CD8-positive, alpha-beta memory T cell (primary cell): ENCODE measurements around the gene KCNIP4. TPM values are rescaled to one million over a fixed set of nuclear protein-coding genes. Genes with fewer than 3 reads are reported as not detected.

Experiments
- CTCF ChIA-PET: fragments of 350-600 bp; sonication (Branson Sonifier 250); formaldehyde crosslinking; loops from one replicate; lab custom pipeline; 2021; ENCODE audit warnings: antibody characterized with exemption; lab: Charles Lee
- POLR2A ChIA-PET: fragments of 350-600 bp; sonication (Branson Sonifier 250); formaldehyde crosslinking; loops from one replicate; lab custom pipeline; 2021; ENCODE audit warnings: antibody characterized with exemption; lab: Charles Lee
- DNase-seq, 5 donors: peaks; one replicate each; pipeline versions ENCODE4 v3.0.0 to v3.0.0-alpha.2; 2020 to 2022; ENCODE audit warnings: mixed read lengths in 1 of 5
- H3K27ac ChIP-seq: one replicate; pipeline ENCODE4 v1.7.0; 2013; ENCODE audit warnings: low read depth, mild to moderate bottlenecking, low read length, moderate library complexity
- H3K27me3 ChIP-seq: 2 replicates; pipeline ENCODE4 v1.7.0; 2013; ENCODE audit warnings: low read length, mild to moderate bottlenecking; ENCODE audit not compliant: insufficient read depth, poor library complexity, severe bottlenecking
- H3K36me3 ChIP-seq: 2 replicates; pipeline ENCODE4 v1.7.0; 2013; ENCODE audit warnings: mild to moderate bottlenecking, low read length, moderate library complexity; ENCODE audit not compliant: insufficient read depth
- H3K4me1 ChIP-seq: 2 replicates; pipeline ENCODE4 v1.7.0; 2013; ENCODE audit warnings: mild to moderate bottlenecking, low read length, moderate library complexity; ENCODE audit not compliant: insufficient read depth
- H3K4me3 ChIP-seq: 2 replicates; pipeline ENCODE4 v1.7.0; 2013; ENCODE audit warnings: mild to moderate bottlenecking, low read length
- H3K9me3 ChIP-seq: 2 replicates; pipeline ENCODE4 v1.7.0; 2013; ENCODE audit warnings: mild to moderate bottlenecking, low read length
- H3K27ac Mint-ChIP-seq, 8 donors: one replicate each; pipeline ENCODE4 v1.8.0; 2020 to 2021; ENCODE audit warnings: mixed read lengths in 8 of 8, mild to moderate bottlenecking in 6 of 8, inconsistent platforms in 3 of 8, moderate library complexity in 3 of 8
- H3K27me3 Mint-ChIP-seq, 2 donors: one replicate each; pipeline ENCODE4 v1.8.0; 2020 to 2021; ENCODE audit warnings: mixed read lengths in 2 of 2, mild to moderate bottlenecking in 1 of 2, moderate library complexity in 1 of 2
- H3K36me3 Mint-ChIP-seq, 3 donors: one replicate each; pipeline ENCODE4 v1.8.0; 2020 to 2021; ENCODE audit warnings: mixed read lengths in 3 of 3, inconsistent platforms in 1 of 3, mild to moderate bottlenecking in 1 of 3
- H3K4me1 Mint-ChIP-seq, 3 donors: one replicate each; pipeline ENCODE4 v1.8.0; 2020 to 2021; ENCODE audit warnings: mixed read lengths in 3 of 3, inconsistent platforms in 1 of 3, mild to moderate bottlenecking in 1 of 3
- H3K4me3 Mint-ChIP-seq, 7 donors: one replicate each; pipeline ENCODE4 v1.8.0; 2020 to 2021; ENCODE audit warnings: mixed read lengths in 7 of 7, mild to moderate bottlenecking in 6 of 7, moderate library complexity in 4 of 7, inconsistent platforms in 2 of 7
- H3K9me3 Mint-ChIP-seq, 5 donors: one replicate each; pipeline ENCODE4 v1.8.0; 2020 to 2022; ENCODE audit warnings: mixed read lengths in 5 of 5, mild to moderate bottlenecking in 3 of 5, moderate library complexity in 2 of 5, inconsistent platforms in 1 of 5
- polyA plus RNA-seq: library from polyadenylated mRNA; unstranded; fragments of 300-500 nt; fragmentation: Illumina TruSeq; gene quantifications from one replicate; pipeline ENCODE4 v1.2.3, GENCODE V29; 2021
- total RNA-seq, 2 experiments: library from RNA; stranded (reverse); gene quantifications; one replicate each; pipeline ENCODE4 v1.2.3, GENCODE V29; 2021

The KCNIP4 gene
- total and polyA plus RNA-seq, 3 experiments from 2014 or later: 0.12 TPM; not detected in 2

DNA sequence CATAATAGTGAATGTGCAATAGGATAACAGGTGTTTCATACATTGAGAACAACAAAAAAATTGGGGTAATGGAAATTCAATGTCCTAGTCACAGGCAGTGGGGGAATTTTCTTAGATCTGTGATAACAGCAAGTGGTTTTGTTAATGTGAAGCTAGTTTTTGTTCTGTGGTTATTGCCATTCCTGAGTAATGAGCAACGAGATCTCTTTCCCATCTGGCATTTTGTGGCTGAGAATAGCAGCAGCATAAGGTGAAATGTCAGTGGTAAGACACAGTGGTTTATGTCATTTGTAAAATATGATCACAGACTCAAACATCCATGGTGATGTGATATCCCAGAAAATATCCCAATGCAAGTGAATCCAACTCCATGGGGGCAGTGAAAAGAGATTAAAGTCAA is 497.5 kb downstream of the KCNIP4 start:
- Mint-ChIP-seq H3K27me3 (no peaks in the 10 kb centered on the region), H3K36me3 (no peaks in the 10 kb centered on the region), H3K4me1 (no peaks in the 10 kb centered on the region), H3K9me3 (peaks cover 1 to 5% (median 2%) of the 10 kb centered on the region in 5 donors), H3K27ac (peak overlapping the region in 1 of 8 donors; percentile 21), H3K4me3 (no peak overlapping the region)
- POLR2A ChIA-PET: no interaction called here
- H3K9me3 ChIP-seq: no peaks in the 10 kb centered on the region
- no peaks in the 10 kb centered on the region for H3K27me3 ChIP-seq
- no peaks in the 10 kb centered on the region for H3K4me1 ChIP-seq
- H3K36me3 ChIP-seq: no peaks in the 10 kb centered on the region
- H3K4me3 ChIP-seq: no peak overlapping the region
- CTCF ChIA-PET: no interaction called here
- no peak for DNase-seq
- H3K27ac ChIP-seq: no peak overlapping the region

DNA sequence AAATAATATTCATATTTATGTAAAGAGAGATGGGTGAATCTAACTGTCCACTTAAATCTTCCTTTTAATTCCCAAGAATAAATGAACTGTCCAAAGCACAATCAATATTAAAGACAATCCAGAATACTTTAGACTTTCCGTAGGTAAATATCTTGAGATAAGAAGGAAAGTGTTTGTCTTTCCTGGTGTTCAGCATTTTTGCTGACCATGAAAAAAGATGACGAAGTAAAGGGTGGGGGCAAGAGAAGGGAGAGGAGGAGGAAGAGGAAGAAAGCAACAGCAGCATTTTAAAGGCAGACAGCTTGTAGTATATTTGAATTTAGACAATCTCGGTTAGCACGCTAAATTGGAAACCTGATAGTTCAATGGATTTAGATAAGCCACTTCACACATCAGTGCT is 498.2 kb downstream of the KCNIP4 start:
- H3K27me3 Mint-ChIP-seq: no peaks in the 10 kb centered on the region
- H3K27ac ChIP-seq: no peak overlapping the region

DNA sequence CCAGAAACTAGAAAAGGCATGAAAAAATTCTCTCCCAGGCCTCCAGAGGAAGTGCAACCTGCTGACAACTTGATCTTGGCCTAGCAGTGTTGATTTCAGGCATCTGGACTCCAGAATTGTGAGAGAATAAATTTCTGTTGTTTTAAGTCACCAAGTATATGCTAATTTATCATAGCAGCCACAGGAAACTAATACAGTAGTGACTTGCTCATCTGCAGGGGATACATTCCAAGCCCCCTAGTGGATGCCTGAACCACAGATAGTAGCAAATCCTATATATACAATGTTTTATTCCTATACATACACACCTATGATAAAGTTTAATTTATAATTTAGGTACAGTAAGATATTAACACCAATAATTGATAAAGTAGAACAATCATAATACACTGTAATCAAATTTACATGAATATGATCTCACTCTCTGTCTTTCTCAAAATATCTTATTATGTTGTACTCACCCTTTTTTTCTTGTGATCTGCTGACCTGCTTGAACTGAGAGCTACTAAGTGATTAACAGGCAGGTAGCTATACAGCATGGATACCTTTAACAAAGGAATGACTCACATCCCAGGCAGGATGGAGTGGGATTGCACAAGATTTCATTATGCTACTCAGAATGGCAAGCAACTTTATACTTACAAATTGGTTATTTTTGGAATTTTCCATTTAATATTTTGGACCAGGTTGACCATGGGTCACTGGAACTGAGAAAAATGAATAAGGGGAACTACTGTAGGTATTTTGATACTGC is 501.1 kb downstream of the KCNIP4 start:
- H3K27ac Mint-ChIP-seq: no peak overlapping the region
- no peaks in the 10 kb centered on the region for H3K9me3 ChIP-seq
- H3K27me3 Mint-ChIP-seq: no peaks in the 10 kb centered on the region
- H3K9me3 Mint-ChIP-seq: peaks cover 2 to 9% (median 8%) of the 10 kb centered on the region in 5 donors
- no peaks in the 10 kb centered on the region for H3K4me1 Mint-ChIP-seq
- no peaks in the 10 kb centered on the region for H3K27me3 ChIP-seq
- no peak overlapping the region for H3K4me3 Mint-ChIP-seq
- H3K36me3 Mint-ChIP-seq: no peaks in the 10 kb centered on the region
- ChIA-PET POLR2A (no interaction called here), CTCF (no interaction called here)
- no peaks in the 10 kb centered on the region for H3K36me3 ChIP-seq
- H3K4me3 ChIP-seq: no peak overlapping the region
- no peaks in the 10 kb centered on the region for H3K4me1 ChIP-seq
- H3K27ac ChIP-seq: no peak overlapping the region
- DNase-seq: no peak

More for the DNA sequence above, 498.2 kb downstream of the KCNIP4 start:
- H3K4me1 Mint-ChIP-seq: no peaks in the 10 kb centered on the region
- no peak for DNase-seq
- CTCF ChIA-PET: no interaction called here
- H3K9me3 Mint-ChIP-seq: peaks cover 0 to 5% (median 5%) of the 10 kb centered on the region in 5 donors
- Histone ChIP-seq H3K4me3 (no peak overlapping the region), H3K9me3 (no peaks in the 10 kb centered on the region), H3K4me1 (no peaks in the 10 kb centered on the region), H3K27me3 (no peaks in the 10 kb centered on the region), H3K36me3 (no peaks in the 10 kb centered on the region)
- H3K27ac Mint-ChIP-seq: no peak overlapping the region
- POLR2A ChIA-PET: no interaction called here
- H3K4me3 Mint-ChIP-seq: no peak overlapping the region
- no peaks in the 10 kb centered on the region for H3K36me3 Mint-ChIP-seq

DNA sequence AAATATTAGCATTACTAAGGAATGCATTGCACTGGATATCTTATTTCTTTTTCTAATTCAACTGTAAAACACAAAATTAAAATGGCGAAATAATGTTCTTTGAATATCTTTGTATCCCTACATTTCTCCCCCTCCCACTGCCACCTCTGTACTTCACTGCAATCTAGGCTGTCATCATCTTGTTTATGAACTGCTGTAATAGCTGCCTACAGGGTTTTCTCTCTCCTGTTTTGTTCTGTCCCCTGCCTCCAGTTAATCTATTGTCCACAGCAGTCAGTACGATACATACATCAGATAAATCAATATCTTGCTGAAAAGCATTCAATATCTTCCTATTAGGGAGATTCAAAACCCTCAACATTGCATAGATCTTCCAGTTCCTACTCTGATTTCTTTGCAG is 528.4 kb downstream of the KCNIP4 start:
- no peaks in the 10 kb centered on the region for H3K4me1 ChIP-seq
- Mint-ChIP-seq H3K4me3 (no peak overlapping the region), H3K36me3 (no peaks in the 10 kb centered on the region), H3K4me1 (no peaks in the 10 kb centered on the region), H3K27me3 (no peaks in the 10 kb centered on the region), H3K27ac (no peak overlapping the region), H3K9me3 (peaks cover 0 to 10% (median 4%) of the 10 kb centered on the region in 5 donors)
- H3K9me3 ChIP-seq: no peaks in the 10 kb centered on the region
- H3K27ac ChIP-seq: no peak overlapping the region
- no peaks in the 10 kb centered on the region for H3K27me3 ChIP-seq
- DNase-seq: no peak
- H3K36me3 ChIP-seq: no peaks in the 10 kb centered on the region
- no peak overlapping the region for H3K4me3 ChIP-seq
- CTCF ChIA-PET: no interaction called here
- POLR2A ChIA-PET: no interaction called here

DNA sequence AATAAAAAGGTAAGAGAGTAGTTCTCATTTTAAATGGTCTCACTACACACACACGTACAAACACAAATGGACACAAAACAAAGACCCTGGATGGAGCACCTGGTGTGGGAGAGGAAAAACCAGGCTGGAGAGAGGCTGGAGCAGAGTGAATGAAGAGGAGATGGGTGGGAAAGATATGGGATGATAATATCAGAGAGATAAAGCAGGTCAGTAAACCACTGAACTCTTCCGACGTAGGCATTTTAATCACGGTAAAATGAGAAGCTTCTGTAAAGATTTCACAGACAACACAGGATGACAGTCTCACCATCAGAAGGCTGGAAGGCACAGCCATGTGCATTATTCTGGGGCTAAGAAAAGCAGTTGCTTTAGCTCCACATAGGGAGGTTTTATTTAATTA is 532.8 kb downstream of the KCNIP4 start:
- no peaks in the 10 kb centered on the region for H3K36me3 Mint-ChIP-seq
- Histone ChIP-seq H3K4me3 (no peak overlapping the region), H3K27me3 (no peaks in the 10 kb centered on the region), H3K36me3 (no peaks in the 10 kb centered on the region), H3K9me3 (no peaks in the 10 kb centered on the region), H3K4me1 (no peaks in the 10 kb centered on the region), H3K27ac (no peak overlapping the region)
- CTCF ChIA-PET: no interaction called here
- no peak for DNase-seq
- POLR2A ChIA-PET: no interaction called here
- no peak overlapping the region for H3K27ac Mint-ChIP-seq
- H3K9me3 Mint-ChIP-seq: peaks cover 0 to 17% (median 10%) of the 10 kb centered on the region in 5 donors
- H3K4me3 Mint-ChIP-seq: no peak overlapping the region
- H3K27me3 Mint-ChIP-seq: no peaks in the 10 kb centered on the region
- no peaks in the 10 kb centered on the region for H3K4me1 Mint-ChIP-seq

DNA sequence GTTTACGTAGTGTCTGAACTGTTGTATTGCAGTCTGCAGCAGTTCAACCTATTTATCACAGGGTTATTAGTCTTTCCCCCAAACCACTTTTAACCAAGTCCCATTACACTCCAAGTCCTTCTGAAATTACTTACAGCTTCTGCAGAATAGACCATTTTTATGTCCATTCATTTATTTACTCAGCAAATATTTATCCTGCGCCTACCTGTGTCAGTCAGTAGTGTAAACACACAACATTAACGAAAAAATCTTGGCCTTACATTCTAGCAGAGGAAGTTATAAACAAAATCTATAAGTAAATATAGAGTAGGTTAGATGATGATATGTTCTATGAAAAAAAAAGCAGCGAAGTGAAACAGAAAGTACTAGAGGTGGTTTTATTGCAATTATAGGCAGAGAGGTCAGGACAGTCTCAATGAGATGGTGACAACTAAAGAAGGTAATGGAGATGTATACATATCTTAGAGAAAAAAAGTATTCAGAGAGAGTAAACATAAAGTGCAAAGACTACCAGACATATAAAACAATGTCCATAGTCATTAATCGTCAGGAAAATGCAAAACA is 534.7 kb downstream of the KCNIP4 start:
- Histone ChIP-seq H3K27ac (no peak overlapping the region), H3K4me1 (no peaks in the 10 kb centered on the region), H3K27me3 (no peaks in the 10 kb centered on the region), H3K4me3 (no peak overlapping the region), H3K9me3 (no peaks in the 10 kb centered on the region), H3K36me3 (no peaks in the 10 kb centered on the region)
- ChIA-PET CTCF (no interaction called here), POLR2A (no interaction called here)
- no peaks in the 10 kb centered on the region for H3K27me3 Mint-ChIP-seq
- no peak overlapping the region for H3K4me3 Mint-ChIP-seq
- no peaks in the 10 kb centered on the region for H3K4me1 Mint-ChIP-seq
- no peak for DNase-seq
- no peak overlapping the region for H3K27ac Mint-ChIP-seq
- H3K36me3 Mint-ChIP-seq: no peaks in the 10 kb centered on the region
- peaks cover 0 to 20% (median 11%) of the 10 kb centered on the region in 5 donors for H3K9me3 Mint-ChIP-seq

- no peak overlapping the region for H3K27ac Mint-ChIP-seq
- H3K4me3 Mint-ChIP-seq: no peak overlapping the region
- Histone ChIP-seq H3K9me3 (no peaks in the 10 kb centered on the region), H3K36me3 (no peaks in the 10 kb centered on the region), H3K4me1 (no peaks in the 10 kb centered on the region), H3K27me3 (no peaks in the 10 kb centered on the region), H3K4me3 (no peak overlapping the region), H3K27ac (no peak overlapping the region)
- CTCF ChIA-PET: no interaction called here
- H3K27me3 Mint-ChIP-seq: no peaks in the 10 kb centered on the region
- POLR2A ChIA-PET: no interaction called here
- no peaks in the 10 kb centered on the region for H3K36me3 Mint-ChIP-seq
- H3K9me3 Mint-ChIP-seq: peaks cover 0 to 21% (median 13%) of the 10 kb centered on the region in 5 donors
- H3K4me1 Mint-ChIP-seq: no peaks in the 10 kb centered on the region
- no peak for DNase-seq
Measured at GRCh38 chr4:21411086-21411485, 537.5 kb downstream of the KCNIP4 start.

GRCh38 chr4:21410372-21410771 is 538.2 kb downstream of the KCNIP4 start:
- CTCF ChIA-PET: no interaction called here
- no peak overlapping the region for H3K4me3 ChIP-seq
- H3K9me3 Mint-ChIP-seq: peaks cover 0 to 21% (median 11%) of the 10 kb centered on the region in 5 donors
- H3K9me3 ChIP-seq: no peaks in the 10 kb centered on the region
- H3K27ac ChIP-seq: no peak overlapping the region
- H3K36me3 Mint-ChIP-seq: no peaks in the 10 kb centered on the region
- H3K4me3 Mint-ChIP-seq: no peak overlapping the region
- no peaks in the 10 kb centered on the region for H3K27me3 ChIP-seq
- POLR2A ChIA-PET: no interaction called here
- no peaks in the 10 kb centered on the region for H3K27me3 Mint-ChIP-seq
- H3K4me1 ChIP-seq: no peaks in the 10 kb centered on the region
- DNase-seq: no peak
- H3K27ac Mint-ChIP-seq: no peak overlapping the region
- H3K4me1 Mint-ChIP-seq: no peaks in the 10 kb centered on the region
- H3K36me3 ChIP-seq: no peaks in the 10 kb centered on the region
